Suprapubic skin (tissue), 4 donors: ENCODE results near the gene ODAD4. TPM values are rescaled to one million over a fixed set of nuclear protein-coding genes. Genes with fewer than 3 reads are reported as not detected.

Experiments used
- DNase-seq, 2 donors: peaks; one replicate each; pipeline ENCODE4 v3.0.0-alpha.2; 2019; ENCODE audit warnings: low spot score in 2 of 2
- H3K27ac ChIP-seq: fragments of 200-600 bp; sonication (generic); one replicate; pipeline ENCODE4 v1.5.1; 2019
- H3K27me3 ChIP-seq: fragments of 200-600 bp; sonication (generic); one replicate; pipeline ENCODE4 v1.5.1; 2019
- H3K36me3 ChIP-seq: fragments of 200-600 bp; sonication (generic); one replicate; pipeline ENCODE4 v1.5.1; 2019
- H3K4me1 ChIP-seq: fragments of 200-600 bp; sonication (generic); one replicate; pipeline ENCODE4 v1.5.1; 2019
- H3K4me3 ChIP-seq: fragments of 200-600 bp; sonication (generic); one replicate; pipeline ENCODE4 v1.5.1; 2019; ENCODE audit warnings: mild to moderate bottlenecking
- H3K9me3 ChIP-seq: fragments of 200-600 bp; sonication (generic); one replicate; pipeline ENCODE4 v1.5.1; 2019
- CTCF ChIP-seq, 2 donors: fragments of 200-600 bp in 1 of 2; fragments of 450-650 bp in 1 of 2; sonication (generic) in 1 of 2; IDR thresholded peaks; one replicate each; pipeline ENCODE4 v1.5.1; 2016 to 2019; ENCODE audit warnings: antibody characterized with exemption in 2 of 2, mild to moderate bottlenecking in 1 of 2, moderate library complexity in 1 of 2
- EP300 ChIP-seq: sonication (generic); formaldehyde crosslinking; IDR thresholded peaks from one replicate; pipeline ENCODE4 v1.6.1; 2017; ENCODE audit warnings: antibody characterized with exemption
- POLR2A ChIP-seq, 2 donors: fragments of 450-650 bp; IDR thresholded peaks; one replicate each; pipeline ENCODE4 v1.6.1; 2017; ENCODE audit warnings: antibody characterized with exemption in 2 of 2, mild to moderate bottlenecking in 2 of 2, moderate library complexity in 2 of 2
- POLR2AphosphoS5 ChIP-seq, 3 donors: sonication (generic); formaldehyde crosslinking; IDR thresholded peaks; one replicate each; pipeline ENCODE4 v1.6.1; 2017; ENCODE audit warnings: antibody characterized with exemption in 3 of 3
- WGBS: methylation state at CpG from one replicate; pipeline ENCODE4 v1.1.5; 2018; 5-methylcytosine and 5-hydroxymethylcytosine counted together
- total RNA-seq, 4 donors: library from RNA; depleted of rRNA; stranded (reverse); fragments of >200 nt; gene quantifications; one replicate each; pipeline ENCODE4 v1.1.0, GENCODE V29; 2016

The ODAD4 gene
- total RNA-seq, 4 donors from 2014 or later = 0.42 to 1.9 (median 1.3) TPM; not detected in 1

- Histone ChIP-seq H3K27me3 (no peaks in the 10 kb centered on the region), H3K4me1 (no peaks in the 10 kb centered on the region), H3K4me3 (no peak overlapping the region), H3K36me3 (no peaks in the 10 kb centered on the region), H3K9me3 (no peaks in the 10 kb centered on the region), H3K27ac (no peak overlapping the region)
- no peak for DNase-seq
- 91% methylated on average over 3 of the region's 3 CpGs for WGBS
- TF ChIP-seq POLR2AphosphoS5 (IDR thresholded peaks at IDR 0.05) (no peak), POLR2A (IDR thresholded peaks at IDR 0.05) (no peak)
Measured at GRCh38 chr17:41943492-41943891, 13.1 kb downstream of the ODAD4 start.

GRCh38 chr17:41944943-41945342 lies 14.5 kb downstream of the ODAD4 start:
- Histone ChIP-seq H3K9me3 (no peaks in the 10 kb centered on the region), H3K4me3 (no peak overlapping the region), H3K27me3 (no peaks in the 10 kb centered on the region), H3K4me1 (no peaks in the 10 kb centered on the region), H3K27ac (no peak overlapping the region), H3K36me3 (no peaks in the 10 kb centered on the region)
- no peak for DNase-seq
- 82% methylated on average over 3 of the region's 3 CpGs for WGBS
- TF ChIP-seq POLR2AphosphoS5 (IDR thresholded peaks at IDR 0.05) (no peak), POLR2A (IDR thresholded peaks at IDR 0.05) (no peak), EP300 (no peak), CTCF (IDR thresholded peaks at IDR 0.05) (no peak)

GRCh38 chr17:41948762-41949460 lies 18.5 kb downstream of the ODAD4 start:
- WGBS = 63% methylated on average over 6 of the region's 11 CpGs

DNA sequence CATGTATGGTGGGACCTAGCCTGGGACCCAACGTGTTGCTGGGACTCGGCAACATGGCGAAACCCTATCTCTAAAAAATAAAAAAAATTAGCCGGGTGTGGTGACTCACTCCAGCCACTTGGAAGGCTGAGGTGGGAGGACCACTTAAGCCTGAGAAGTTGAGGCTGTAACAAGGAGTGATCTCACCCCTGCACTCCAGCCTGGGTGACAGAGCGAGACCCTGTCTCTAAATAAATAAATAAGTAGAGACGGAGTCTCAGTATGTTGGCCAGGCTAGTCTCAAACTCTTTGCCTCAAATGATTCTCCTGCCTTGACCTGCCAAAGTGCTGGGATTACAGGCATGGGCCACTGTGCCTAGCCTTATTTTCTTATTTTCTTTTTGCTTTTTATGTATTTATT lies 26.1 kb downstream of the ODAD4 start:
- WGBS = 87% methylated on average over 6 of the region's 6 CpGs

More at GRCh38 chr17:41948762-41949460, 18.5 kb downstream of the ODAD4 start:
- H3K36me3 ChIP-seq = no peaks in the 10 kb centered on the region
- no peak for TF ChIP-seq POLR2A (IDR thresholded peaks at IDR 0.05)
- TF ChIP-seq POLR2AphosphoS5 (IDR thresholded peaks at IDR 0.05) = no peak
- TF ChIP-seq CTCF (IDR thresholded peaks at IDR 0.05) = no peak
- TF ChIP-seq EP300 = no peak
- H3K4me3 ChIP-seq = no peak overlapping the region
- no peak for DNase-seq
- H3K9me3 ChIP-seq = no peaks in the 10 kb centered on the region
- no peaks in the 10 kb centered on the region for H3K27me3 ChIP-seq
- H3K4me1 ChIP-seq = no peaks in the 10 kb centered on the region
- H3K27ac ChIP-seq = no peak overlapping the region

DNA sequence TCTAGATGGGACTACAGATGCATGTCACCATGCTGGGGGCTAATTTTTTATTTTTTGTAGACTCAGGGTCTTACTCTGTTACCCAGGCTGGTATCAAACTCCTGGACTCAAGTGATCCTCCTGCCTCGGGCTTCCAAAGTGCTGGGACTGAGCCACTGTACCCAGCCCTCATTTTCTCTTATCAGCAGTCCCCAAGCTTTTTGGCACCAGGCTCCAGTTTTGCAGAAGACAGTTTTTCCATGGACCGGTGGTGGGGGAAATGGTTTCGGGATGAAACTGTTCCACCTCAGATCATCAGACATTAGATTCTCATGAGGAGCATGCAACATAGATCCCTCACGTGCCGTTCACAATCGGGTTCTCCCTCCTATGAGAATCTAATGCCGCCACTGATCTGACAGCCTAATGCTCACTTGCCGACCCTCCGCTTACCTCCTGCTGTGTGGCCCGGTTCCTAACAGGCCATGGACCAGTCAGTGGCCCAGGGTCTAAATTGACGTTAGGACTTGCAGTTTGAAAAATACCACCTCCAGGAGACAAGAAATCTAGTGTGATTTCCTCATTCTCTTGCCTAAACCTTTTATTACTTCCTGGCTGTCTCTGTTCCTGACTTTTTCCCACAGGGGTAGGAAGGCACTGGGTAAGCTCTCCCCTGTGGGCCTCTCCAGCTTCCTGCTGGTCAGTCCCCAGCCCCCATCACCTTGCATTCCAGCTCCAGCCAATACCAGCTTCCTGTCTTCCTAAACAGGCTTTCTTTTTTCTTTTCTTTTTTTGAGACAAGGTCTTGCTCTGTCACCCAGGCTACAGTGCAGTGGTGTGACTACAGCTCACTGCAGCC lies 26.8 kb downstream of the ODAD4 start:
- no peaks in the 10 kb centered on the region for H3K4me1 ChIP-seq
- H3K9me3 ChIP-seq = no peaks in the 10 kb centered on the region
- no peaks in the 10 kb centered on the region for H3K27me3 ChIP-seq
- no peaks in the 10 kb centered on the region for H3K36me3 ChIP-seq
- H3K27ac ChIP-seq = no peak overlapping the region
- WGBS = 77% methylated on average over 11 of the region's 11 CpGs
- TF ChIP-seq CTCF (IDR thresholded peaks at IDR 0.05) = no peak
- DNase-seq = no peak
- no peak overlapping the region for H3K4me3 ChIP-seq

More for the DNA sequence above, 26.1 kb downstream of the ODAD4 start:
- H3K27ac ChIP-seq = no peak overlapping the region
- no peak overlapping the region for H3K4me3 ChIP-seq
- no peaks in the 10 kb centered on the region for H3K4me1 ChIP-seq
- H3K36me3 ChIP-seq = no peaks in the 10 kb centered on the region
- no peaks in the 10 kb centered on the region for H3K27me3 ChIP-seq
- no peaks in the 10 kb centered on the region for H3K9me3 ChIP-seq
- no peak for DNase-seq
- TF ChIP-seq POLR2AphosphoS5 (IDR thresholded peaks at IDR 0.05) (no peak), CTCF (IDR thresholded peaks at IDR 0.05) (no peak), POLR2A (IDR thresholded peaks at IDR 0.05) (no peak), EP300 (no peak)
